Suprapubic skin (tissue), 4 donors: ENCODE measurements around the gene DEPDC1B.

ENCODE experiments used
- EP300 ChIP-seq: sonication (generic); formaldehyde crosslinking; IDR thresholded peaks from one replicate; pipeline ENCODE4 v1.6.1; 2017; ENCODE audit warnings: antibody characterized with exemption
- POLR2A ChIP-seq, 2 donors: fragments of 450-650 bp; IDR thresholded peaks; one replicate each; pipeline ENCODE4 v1.6.1; 2017; ENCODE audit warnings: antibody characterized with exemption in 2 of 2, mild to moderate bottlenecking in 2 of 2, moderate library complexity in 2 of 2
- POLR2AphosphoS5 ChIP-seq, 3 donors: sonication (generic); formaldehyde crosslinking; IDR thresholded peaks; one replicate each; pipeline ENCODE4 v1.6.1; 2017; ENCODE audit warnings: antibody characterized with exemption in 3 of 3
- TF ChIP-seq, protein P1 (sequence below), 2 donors: fragments of 200-600 bp in 1 of 2; fragments of 450-650 bp in 1 of 2; sonication (generic) in 1 of 2; IDR thresholded peaks; one replicate each; pipeline ENCODE4 v1.5.1; 2016 to 2019; ENCODE audit warnings: antibody characterized with exemption in 2 of 2, mild to moderate bottlenecking in 1 of 2, moderate library complexity in 1 of 2

DNA sequence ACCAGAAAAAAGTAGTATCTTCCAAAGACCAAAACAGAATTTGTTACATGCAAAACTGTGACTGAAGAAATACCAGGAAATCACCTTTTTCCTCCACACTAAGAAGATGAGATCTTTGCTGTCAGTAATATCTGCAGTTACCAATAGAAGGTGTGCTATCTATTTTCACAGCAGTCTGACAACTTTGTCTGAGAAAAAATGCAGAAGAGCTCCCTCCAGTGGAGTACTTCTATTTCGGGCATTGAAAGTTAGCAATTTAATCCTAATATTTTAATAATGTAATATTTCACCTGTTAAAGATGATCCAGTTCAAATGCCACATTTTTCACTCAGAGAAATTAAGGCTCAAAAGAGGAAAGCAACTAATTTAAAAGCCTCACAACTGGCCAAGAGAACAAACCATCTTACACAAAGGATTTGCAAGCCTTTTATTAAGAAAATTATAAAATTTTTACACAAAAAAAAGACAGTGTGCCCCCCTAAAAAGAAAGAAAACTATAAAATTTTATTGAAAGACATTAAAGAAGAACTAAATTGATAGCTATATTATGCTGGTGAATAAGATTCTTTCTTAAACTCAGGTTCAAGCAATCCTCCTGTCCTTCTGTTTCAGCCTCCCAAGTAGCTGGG, 50.6 kb downstream of the DEPDC1B start:
- TF ChIP-seq, protein P1, sequence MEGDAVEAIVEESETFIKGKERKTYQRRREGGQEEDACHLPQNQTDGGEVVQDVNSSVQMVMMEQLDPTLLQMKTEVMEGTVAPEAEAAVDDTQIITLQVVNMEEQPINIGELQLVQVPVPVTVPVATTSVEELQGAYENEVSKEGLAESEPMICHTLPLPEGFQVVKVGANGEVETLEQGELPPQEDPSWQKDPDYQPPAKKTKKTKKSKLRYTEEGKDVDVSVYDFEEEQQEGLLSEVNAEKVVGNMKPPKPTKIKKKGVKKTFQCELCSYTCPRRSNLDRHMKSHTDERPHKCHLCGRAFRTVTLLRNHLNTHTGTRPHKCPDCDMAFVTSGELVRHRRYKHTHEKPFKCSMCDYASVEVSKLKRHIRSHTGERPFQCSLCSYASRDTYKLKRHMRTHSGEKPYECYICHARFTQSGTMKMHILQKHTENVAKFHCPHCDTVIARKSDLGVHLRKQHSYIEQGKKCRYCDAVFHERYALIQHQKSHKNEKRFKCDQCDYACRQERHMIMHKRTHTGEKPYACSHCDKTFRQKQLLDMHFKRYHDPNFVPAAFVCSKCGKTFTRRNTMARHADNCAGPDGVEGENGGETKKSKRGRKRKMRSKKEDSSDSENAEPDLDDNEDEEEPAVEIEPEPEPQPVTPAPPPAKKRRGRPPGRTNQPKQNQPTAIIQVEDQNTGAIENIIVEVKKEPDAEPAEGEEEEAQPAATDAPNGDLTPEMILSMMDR (IDR thresholded peaks at IDR 0.05): peak; percentile 7 to 38
- TF ChIP-seq POLR2A (IDR thresholded peaks at IDR 0.05) (no peak), EP300 (no peak), POLR2AphosphoS5 (IDR thresholded peaks at IDR 0.05) (no peak)
